WTC11 (cell line): ENCODE measurements around the gene INSC. TPM values are rescaled to one million over a fixed set of nuclear protein-coding genes. Genes with fewer than 3 reads are reported as not detected.

ENCODE experiments used
- ATAC-seq: fragments of 200-7000 bp; cut with Tn5 transposase; 2 replicates; pipeline ENCODE4 v1.10.0; 2021; ENCODE audit warnings: mild to moderate bottlenecking, moderate library complexity
- CTCF ChIA-PET: fragments of 300-600 bp; sonication (Branson Sonifier 250); formaldehyde crosslinking; loops from one replicate; lab custom pipeline; 2021; ENCODE audit warnings: antibody characterized with exemption; lab: Charles Lee
- POLR2A ChIA-PET: fragments of 350-600 bp; sonication (Branson Sonifier 250); formaldehyde crosslinking; loops from one replicate; lab custom pipeline; 2021; ENCODE audit warnings: antibody characterized with exemption; lab: Charles Lee
- DNase-seq: peaks from one replicate; pipeline ENCODE4 v3.0.0; 2021; ENCODE audit warnings: low spot score
- H3K27ac Mint-ChIP-seq: 2 replicates; pipeline ENCODE4 v1.8.0; 2021; ENCODE audit warnings: mixed read lengths
- H3K27me3 Mint-ChIP-seq: 2 replicates; pipeline ENCODE4 v1.8.0; 2021; ENCODE audit warnings: low read depth, mild to moderate bottlenecking, moderate library complexity, mixed read lengths
- H3K36me3 Mint-ChIP-seq: 2 replicates; pipeline ENCODE4 v1.8.0; 2021; ENCODE audit warnings: mixed read lengths
- H3K4me1 Mint-ChIP-seq: 2 replicates; pipeline ENCODE4 v1.8.0; 2022; ENCODE audit warnings: mixed read lengths
- H3K4me3 Mint-ChIP-seq: 2 replicates; pipeline ENCODE4 v1.8.0; 2021; ENCODE audit warnings: mild to moderate bottlenecking, moderate library complexity, mixed read lengths
- H3K9me3 Mint-ChIP-seq: 2 replicates; pipeline ENCODE4 v1.8.0; 2021; ENCODE audit warnings: mixed read lengths
- ETV6 ChIP-seq: sonication (generic); formaldehyde crosslinking; IDR thresholded peaks from 2 replicates; pipeline ENCODE4 v1.8.1; 2022; ENCODE audit warnings: mild to moderate bottlenecking, missing genetic modification reagents
- GRHL2 ChIP-seq: fragments of 250-450 bp; sonication (Bioruptor Pico); IDR thresholded peaks from 2 replicates; pipeline ENCODE4 v1.8.0; 2022; ENCODE audit warnings: mild to moderate bottlenecking, moderate library complexity; ENCODE audit not compliant: insufficient replicate concordance, severe bottlenecking
- RELA ChIP-seq: sonication (generic); formaldehyde crosslinking; IDR thresholded peaks from 2 replicates; pipeline ENCODE4 v1.8.1; 2022; ENCODE audit warnings: missing genetic modification reagents, mild to moderate bottlenecking, borderline replicate concordance
- RORB ChIP-seq: fragments of 250-450 bp; sonication (Bioruptor Pico); IDR thresholded peaks from 2 replicates; pipeline ENCODE4 v1.9.0; 2021; ENCODE audit warnings: mild to moderate bottlenecking
- SOX15 ChIP-seq: fragments of 250-450 bp; sonication (Bioruptor Pico); IDR thresholded peaks from 2 replicates; pipeline ENCODE4 v1.9.0; 2021; ENCODE audit warnings: mild to moderate bottlenecking
- TEAD1 ChIP-seq: sonication (generic); formaldehyde crosslinking; IDR thresholded peaks from 2 replicates; pipeline ENCODE4 v1.8.0; 2022; ENCODE audit warnings: mild to moderate bottlenecking, missing genetic modification reagents
- ZNF317 ChIP-seq: sonication (generic); formaldehyde crosslinking; IDR thresholded peaks from 2 replicates; pipeline ENCODE4 v1.8.1; 2023; ENCODE audit warnings: low read depth, mild to moderate bottlenecking, moderate library complexity, missing genetic modification reagents, borderline replicate concordance
- total RNA-seq: library from RNA; stranded (reverse); gene quantifications from 3 replicates; pipeline ENCODE4 v1.2.3, GENCODE V29; 2021
- TF ChIP-seq, protein P1 (sequence below): fragments of 250-450 bp; sonication (Bioruptor Pico); IDR thresholded peaks from 2 replicates; pipeline ENCODE4 v1.8.0; 2021; ENCODE audit warnings: mild to moderate bottlenecking
- TF ChIP-seq, protein P2 (sequence below): sonication (generic); formaldehyde crosslinking; IDR thresholded peaks from 2 replicates; pipeline ENCODE4 v1.8.0; 2022; ENCODE audit warnings: mild to moderate bottlenecking, missing genetic modification reagents
- TF ChIP-seq, protein P3 (sequence below): sonication (generic); formaldehyde crosslinking; IDR thresholded peaks from 2 replicates; pipeline ENCODE4 v1.8.1; 2022; ENCODE audit warnings: low read depth, mild to moderate bottlenecking, moderate library complexity, missing genetic modification reagents, borderline replicate concordance
- TF ChIP-seq, protein P4 (sequence below): sonication (generic); formaldehyde crosslinking; IDR thresholded peaks from 2 replicates; pipeline ENCODE4 v1.8.0; 2022; ENCODE audit warnings: mild to moderate bottlenecking, missing genetic modification reagents
- TF ChIP-seq, protein P5 (sequence below): sonication (generic); formaldehyde crosslinking; IDR thresholded peaks from 2 replicates; pipeline ENCODE4 v1.8.1; 2023; ENCODE audit warnings: mild to moderate bottlenecking, moderate library complexity, missing genetic modification reagents
- TF ChIP-seq, protein P6 (sequence below): fragments of 200-600 bp; IDR thresholded peaks from 2 replicates; pipeline ENCODE4 v1.8.0; 2022; ENCODE audit warnings: antibody characterized with exemption

INSC gene
- total RNA-seq, 1 experiment from 2014 or later = 0.44 TPM

DNA sequence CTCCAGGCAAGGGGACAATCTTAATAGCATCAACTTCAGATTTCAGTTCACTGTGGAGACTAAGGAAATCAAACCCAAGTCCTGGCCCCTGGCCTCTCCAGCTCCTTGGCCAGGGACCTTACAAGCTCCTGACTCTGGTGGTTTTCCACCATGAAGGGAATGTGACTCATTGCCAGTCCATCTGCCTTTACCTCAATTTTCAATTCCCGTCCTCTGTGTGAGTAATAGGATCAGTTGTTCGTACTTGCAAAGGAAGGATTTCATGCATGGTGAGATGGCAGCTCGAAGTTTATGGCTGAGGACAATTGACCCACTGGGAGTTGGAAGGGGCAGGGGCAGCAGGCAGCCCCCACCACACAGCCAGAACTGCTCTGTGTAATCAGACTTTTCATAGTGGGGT, 42.5 kb downstream of the INSC start (continued):
- TF ChIP-seq GRHL2 = no peak
- TF ChIP-seq, protein P1, sequence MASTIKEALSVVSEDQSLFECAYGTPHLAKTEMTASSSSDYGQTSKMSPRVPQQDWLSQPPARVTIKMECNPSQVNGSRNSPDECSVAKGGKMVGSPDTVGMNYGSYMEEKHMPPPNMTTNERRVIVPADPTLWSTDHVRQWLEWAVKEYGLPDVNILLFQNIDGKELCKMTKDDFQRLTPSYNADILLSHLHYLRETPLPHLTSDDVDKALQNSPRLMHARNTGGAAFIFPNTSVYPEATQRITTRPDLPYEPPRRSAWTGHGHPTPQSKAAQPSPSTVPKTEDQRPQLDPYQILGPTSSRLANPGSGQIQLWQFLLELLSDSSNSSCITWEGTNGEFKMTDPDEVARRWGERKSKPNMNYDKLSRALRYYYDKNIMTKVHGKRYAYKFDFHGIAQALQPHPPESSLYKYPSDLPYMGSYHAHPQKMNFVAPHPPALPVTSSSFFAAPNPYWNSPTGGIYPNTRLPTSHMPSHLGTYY = no peak

DNA sequence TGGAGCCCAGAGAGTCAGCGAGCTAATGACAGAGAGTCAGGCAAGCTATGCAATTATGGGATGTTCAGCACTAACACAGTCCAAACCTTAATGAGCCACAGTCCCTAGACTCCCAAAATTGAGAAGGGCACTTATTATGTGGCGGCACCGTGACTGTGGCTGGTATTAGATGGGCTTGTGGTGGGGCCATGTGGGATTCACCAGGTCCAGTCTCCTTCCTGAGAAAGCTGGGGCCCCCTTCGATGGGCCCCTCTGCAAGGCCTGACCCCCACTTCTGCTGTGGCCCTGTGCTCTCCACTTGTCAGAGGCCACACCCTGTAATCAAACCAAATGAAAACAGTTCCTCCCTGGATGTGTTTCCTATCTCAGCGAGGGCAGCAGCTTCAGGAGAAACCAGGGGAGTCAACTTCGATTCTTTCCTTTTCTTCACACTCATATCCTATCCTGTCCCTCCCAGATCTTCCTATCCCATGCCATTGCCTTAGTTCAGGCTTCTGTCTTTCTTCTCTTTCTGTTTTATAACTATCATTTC, 42.9 kb downstream of the INSC start:
- no peaks in the 10 kb centered on the region for H3K27me3 Mint-ChIP-seq
- H3K27ac Mint-ChIP-seq = no peak overlapping the region
- no peaks in the 10 kb centered on the region for H3K4me1 Mint-ChIP-seq
- DNase-seq = no peak
- CTCF ChIA-PET = interaction anchor here (2.5 kb wide), 1 partner anchor 57 kb away, joined by 8 read pairs; no protein-coding TSS in a partner anchor
- no peaks in the 10 kb centered on the region for H3K36me3 Mint-ChIP-seq
- no peak overlapping the region for H3K4me3 Mint-ChIP-seq
- no peak for TF ChIP-seq TEAD1 (CRISPR knock-in tag)
- no peak for TF ChIP-seq SOX15 (CRISPR knock-in tag)
- TF ChIP-seq, protein P2, sequence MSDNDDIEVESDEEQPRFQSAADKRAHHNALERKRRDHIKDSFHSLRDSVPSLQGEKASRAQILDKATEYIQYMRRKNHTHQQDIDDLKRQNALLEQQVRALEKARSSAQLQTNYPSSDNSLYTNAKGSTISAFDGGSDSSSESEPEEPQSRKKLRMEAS (CRISPR knock-in tag) = no peak
- TF ChIP-seq, all 79 proteins: peak for 0
- POLR2A ChIA-PET = no interaction called here
- no peak for ATAC-seq
- H3K9me3 Mint-ChIP-seq = no peaks in the 10 kb centered on the region

DNA sequence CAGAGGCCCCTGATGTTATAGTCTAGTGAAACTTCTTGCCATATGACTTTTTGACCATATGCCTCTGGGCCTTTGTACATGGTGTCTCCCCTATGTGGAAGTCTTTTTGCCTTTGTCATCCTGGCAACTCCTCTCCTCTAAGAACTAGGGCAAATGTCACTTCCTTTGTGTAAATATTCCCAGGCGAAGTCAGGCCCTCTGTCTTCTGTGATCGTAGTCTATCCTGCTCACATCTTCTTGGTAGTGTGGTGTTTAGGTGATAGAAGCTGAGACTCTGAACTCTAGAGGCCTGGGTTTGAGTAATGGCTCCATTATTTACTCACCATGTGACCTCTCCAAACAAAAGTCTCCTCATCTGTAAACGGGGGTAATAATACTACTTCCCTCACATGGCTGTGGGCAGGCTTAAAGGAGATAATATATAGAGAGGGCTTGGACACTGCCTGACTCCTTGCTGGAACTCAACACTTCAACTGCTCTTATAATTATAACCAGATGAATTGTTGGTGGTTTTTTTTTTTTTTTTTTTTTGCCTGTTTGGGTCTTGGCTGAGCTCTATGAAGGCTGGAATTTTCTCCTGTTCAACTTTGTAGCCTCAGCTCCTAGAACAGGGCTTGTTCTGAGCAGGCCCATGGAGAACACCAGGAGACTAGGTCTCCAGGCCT, 43.8 kb downstream of the INSC start:
- H3K36me3 Mint-ChIP-seq = no peaks in the 10 kb centered on the region
- ATAC-seq = no peak
- H3K4me3 Mint-ChIP-seq = no peak overlapping the region
- POLR2A ChIA-PET = no interaction called here
- H3K27me3 Mint-ChIP-seq = no peaks in the 10 kb centered on the region
- H3K4me1 Mint-ChIP-seq = no peaks in the 10 kb centered on the region
- no peak for DNase-seq
- CTCF ChIA-PET = interaction anchor here (1.2 to 1.8 kb wide), 4 partner anchors 19 to 84 kb away, joined by 4 to 11 read pairs (median 7); partner anchors contain the start of gene CALCB
- TF ChIP-seq ETV6 (CRISPR knock-in tag) (no peak), RORB (CRISPR knock-in tag) (no peak), RELA (CRISPR knock-in tag) (no peak)
- TF ChIP-seq, protein P3, sequence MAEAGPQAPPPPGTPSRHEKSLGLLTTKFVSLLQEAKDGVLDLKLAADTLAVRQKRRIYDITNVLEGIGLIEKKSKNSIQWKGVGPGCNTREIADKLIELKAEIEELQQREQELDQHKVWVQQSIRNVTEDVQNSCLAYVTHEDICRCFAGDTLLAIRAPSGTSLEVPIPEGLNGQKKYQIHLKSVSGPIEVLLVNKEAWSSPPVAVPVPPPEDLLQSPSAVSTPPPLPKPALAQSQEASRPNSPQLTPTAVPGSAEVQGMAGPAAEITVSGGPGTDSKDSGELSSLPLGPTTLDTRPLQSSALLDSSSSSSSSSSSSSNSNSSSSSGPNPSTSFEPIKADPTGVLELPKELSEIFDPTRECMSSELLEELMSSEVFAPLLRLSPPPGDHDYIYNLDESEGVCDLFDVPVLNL (CRISPR knock-in tag) = no peak
- TF ChIP-seq, protein P4, sequence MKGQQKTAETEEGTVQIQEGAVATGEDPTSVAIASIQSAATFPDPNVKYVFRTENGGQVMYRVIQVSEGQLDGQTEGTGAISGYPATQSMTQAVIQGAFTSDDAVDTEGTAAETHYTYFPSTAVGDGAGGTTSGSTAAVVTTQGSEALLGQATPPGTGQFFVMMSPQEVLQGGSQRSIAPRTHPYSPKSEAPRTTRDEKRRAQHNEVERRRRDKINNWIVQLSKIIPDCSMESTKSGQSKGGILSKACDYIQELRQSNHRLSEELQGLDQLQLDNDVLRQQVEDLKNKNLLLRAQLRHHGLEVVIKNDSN (CRISPR knock-in tag) = no peak
- TF ChIP-seq, protein P5, sequence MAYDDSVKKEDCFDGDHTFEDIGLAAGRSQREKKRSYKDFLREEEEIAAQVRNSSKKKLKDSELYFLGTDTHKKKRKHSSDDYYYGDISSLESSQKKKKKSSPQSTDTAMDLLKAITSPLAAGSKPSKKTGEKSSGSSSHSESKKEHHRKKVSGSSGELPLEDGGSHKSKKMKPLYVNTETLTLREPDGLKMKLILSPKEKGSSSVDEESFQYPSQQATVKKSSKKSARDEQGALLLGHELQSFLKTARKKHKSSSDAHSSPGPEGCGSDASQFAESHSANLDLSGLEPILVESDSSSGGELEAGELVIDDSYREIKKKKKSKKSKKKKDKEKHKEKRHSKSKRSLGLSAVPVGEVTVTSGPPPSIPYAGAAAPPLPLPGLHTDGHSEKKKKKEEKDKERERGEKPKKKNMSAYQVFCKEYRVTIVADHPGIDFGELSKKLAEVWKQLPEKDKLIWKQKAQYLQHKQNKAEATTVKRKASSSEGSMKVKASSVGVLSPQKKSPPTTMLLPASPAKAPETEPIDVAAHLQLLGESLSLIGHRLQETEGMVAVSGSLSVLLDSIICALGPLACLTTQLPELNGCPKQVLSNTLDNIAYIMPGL (CRISPR knock-in tag) = no peak
- H3K9me3 Mint-ChIP-seq = no peaks in the 10 kb centered on the region
- H3K27ac Mint-ChIP-seq = no peak overlapping the region

DNA sequence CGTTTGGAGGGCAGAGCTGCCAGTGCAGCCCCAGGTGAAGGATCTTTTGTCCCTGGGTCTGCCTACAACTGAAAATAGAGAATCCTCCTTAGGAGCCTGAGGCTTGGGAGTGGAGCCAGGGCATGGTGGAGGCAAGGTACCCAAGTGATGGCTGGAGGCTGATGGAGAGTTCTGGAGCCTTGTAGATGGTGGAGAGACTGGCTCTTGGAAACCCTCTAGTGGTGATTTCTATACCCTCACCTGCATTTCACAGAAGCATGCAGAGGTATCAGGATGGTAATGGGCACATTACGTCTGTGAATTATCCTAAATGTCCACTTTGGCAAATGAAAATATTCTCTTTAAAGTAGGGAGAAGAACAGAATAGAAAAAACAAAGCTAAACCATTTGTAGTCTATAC, 44.4 kb downstream of the INSC start:
- CTCF ChIA-PET = interaction anchor here (0.6 to 1.8 kb wide), 11 partner anchors 13 to 251 kb away, joined by 3 to 13 read pairs (median 5); partner anchors contain the start of gene CALCB
- POLR2A ChIA-PET = no interaction called here
- no peaks in the 10 kb centered on the region for H3K36me3 Mint-ChIP-seq
- no peak for TF ChIP-seq ZNF317 (CRISPR knock-in tag)
- TF ChIP-seq, protein P6, sequence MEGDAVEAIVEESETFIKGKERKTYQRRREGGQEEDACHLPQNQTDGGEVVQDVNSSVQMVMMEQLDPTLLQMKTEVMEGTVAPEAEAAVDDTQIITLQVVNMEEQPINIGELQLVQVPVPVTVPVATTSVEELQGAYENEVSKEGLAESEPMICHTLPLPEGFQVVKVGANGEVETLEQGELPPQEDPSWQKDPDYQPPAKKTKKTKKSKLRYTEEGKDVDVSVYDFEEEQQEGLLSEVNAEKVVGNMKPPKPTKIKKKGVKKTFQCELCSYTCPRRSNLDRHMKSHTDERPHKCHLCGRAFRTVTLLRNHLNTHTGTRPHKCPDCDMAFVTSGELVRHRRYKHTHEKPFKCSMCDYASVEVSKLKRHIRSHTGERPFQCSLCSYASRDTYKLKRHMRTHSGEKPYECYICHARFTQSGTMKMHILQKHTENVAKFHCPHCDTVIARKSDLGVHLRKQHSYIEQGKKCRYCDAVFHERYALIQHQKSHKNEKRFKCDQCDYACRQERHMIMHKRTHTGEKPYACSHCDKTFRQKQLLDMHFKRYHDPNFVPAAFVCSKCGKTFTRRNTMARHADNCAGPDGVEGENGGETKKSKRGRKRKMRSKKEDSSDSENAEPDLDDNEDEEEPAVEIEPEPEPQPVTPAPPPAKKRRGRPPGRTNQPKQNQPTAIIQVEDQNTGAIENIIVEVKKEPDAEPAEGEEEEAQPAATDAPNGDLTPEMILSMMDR = peak; percentile 42; the same call in 1 of the 2 replicates
- DNase-seq = no peak
- peak; percentile 97 for ATAC-seq
- H3K4me3 Mint-ChIP-seq = no peak overlapping the region
- no peaks in the 10 kb centered on the region for H3K9me3 Mint-ChIP-seq
- H3K4me1 Mint-ChIP-seq = no peaks in the 10 kb centered on the region
- H3K27me3 Mint-ChIP-seq = no peaks in the 10 kb centered on the region
- H3K27ac Mint-ChIP-seq = no peak overlapping the region
